ENCODE results near the gene COX19. TPM values are rescaled to one million over a fixed set of nuclear protein-coding genes. Genes with fewer than 3 reads are reported as not detected.
"Not testable (repeated sequence)": the region's sequence is repeated elsewhere in the genome, so short reads cannot be mapped to it uniquely, and the experiment has no call there.

Gene COX19
- total and polyA plus RNA-seq, 2 experiments from 2014 or later: 18.1 to 18.3 TPM

DNA sequence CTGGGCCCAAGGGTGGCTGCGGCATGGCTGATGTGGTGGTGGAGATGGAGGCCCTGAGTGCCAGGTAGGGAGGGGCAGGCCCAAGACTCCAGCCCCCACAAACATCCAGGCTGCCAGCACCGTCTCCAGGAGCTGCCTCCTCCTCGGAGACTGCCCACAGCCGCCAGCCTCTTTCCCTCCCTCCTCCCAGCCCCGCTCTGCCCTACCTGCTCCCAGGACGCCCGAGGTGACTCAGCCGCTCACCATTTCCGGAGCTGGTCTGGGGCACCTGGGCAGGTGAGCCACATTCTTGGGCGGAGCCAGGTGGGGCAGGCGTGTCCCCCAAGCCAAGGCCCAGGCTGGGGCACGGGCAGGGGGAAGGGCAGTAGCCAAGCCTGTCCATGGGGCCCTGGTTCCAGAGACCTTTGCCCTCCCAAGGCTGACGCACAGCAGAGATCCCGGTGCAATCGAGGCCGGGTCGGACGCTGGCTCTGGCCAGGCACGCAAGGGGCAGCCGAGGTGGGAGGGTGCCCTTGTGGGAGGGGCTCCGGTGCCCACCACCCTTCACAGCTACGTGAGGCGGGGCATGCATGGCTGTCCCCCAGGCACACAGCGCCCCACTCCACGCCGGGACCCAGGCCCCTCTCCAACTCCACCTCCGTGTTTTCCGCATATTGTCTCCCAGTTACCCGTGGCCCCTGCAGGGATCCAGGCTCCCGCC, 29.6 kb downstream of the COX19 start:
- DNase-seq (ENCODE audit: low read depth in 1 of 2, low spot score in 1 of 2): no peak
- Histone ChIP-seq H3K9me3 (ENCODE audit: low read depth) (no peaks in the 10 kb centered on the region), H3K36me3 (no peaks in the 10 kb centered on the region), H3K4me1 (ENCODE audit: low read depth) (no peaks in the 10 kb centered on the region), H3K4me3 (no peak overlapping the region), H3K27me3 (peaks cover 20% of the 10 kb centered on the region), H3K27ac (no peak overlapping the region)
- TF ChIP-seq, protein P1, sequence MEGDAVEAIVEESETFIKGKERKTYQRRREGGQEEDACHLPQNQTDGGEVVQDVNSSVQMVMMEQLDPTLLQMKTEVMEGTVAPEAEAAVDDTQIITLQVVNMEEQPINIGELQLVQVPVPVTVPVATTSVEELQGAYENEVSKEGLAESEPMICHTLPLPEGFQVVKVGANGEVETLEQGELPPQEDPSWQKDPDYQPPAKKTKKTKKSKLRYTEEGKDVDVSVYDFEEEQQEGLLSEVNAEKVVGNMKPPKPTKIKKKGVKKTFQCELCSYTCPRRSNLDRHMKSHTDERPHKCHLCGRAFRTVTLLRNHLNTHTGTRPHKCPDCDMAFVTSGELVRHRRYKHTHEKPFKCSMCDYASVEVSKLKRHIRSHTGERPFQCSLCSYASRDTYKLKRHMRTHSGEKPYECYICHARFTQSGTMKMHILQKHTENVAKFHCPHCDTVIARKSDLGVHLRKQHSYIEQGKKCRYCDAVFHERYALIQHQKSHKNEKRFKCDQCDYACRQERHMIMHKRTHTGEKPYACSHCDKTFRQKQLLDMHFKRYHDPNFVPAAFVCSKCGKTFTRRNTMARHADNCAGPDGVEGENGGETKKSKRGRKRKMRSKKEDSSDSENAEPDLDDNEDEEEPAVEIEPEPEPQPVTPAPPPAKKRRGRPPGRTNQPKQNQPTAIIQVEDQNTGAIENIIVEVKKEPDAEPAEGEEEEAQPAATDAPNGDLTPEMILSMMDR (IDR thresholded peaks at IDR 0.05; ENCODE audit: low read depth, low read length): no peak

DNA sequence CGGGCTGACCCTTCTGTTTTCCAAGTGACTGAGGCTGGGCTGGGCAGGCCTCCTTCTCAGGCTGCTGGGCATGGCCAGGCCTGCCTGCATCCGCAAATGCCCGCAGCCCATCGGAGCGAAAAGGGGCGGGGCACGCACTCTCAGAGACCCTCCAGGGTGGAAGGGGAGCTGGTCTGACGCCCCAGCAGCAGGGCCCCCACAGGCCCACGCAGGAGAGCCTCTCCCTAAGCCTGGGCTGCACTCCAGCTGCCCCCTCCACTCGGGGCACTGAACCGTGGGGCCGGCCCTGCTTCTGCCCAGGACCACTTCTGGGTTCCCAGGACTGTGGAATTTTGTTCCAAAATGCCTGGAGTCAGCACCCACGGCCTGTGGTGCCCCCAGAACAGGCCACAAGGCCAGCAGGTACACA, 30.2 kb downstream of the COX19 start:
- no peaks in the 10 kb centered on the region for H3K36me3 ChIP-seq
- TF ChIP-seq, protein P1 (IDR thresholded peaks at IDR 0.05; ENCODE audit: low read depth, low read length): no peak
- no peak overlapping the region for H3K27ac ChIP-seq
- H3K4me1 ChIP-seq (ENCODE audit: low read depth): no peaks in the 10 kb centered on the region
- H3K4me3 ChIP-seq: no peak overlapping the region
- peaks cover 22% of the 10 kb centered on the region for H3K27me3 ChIP-seq
- H3K9me3 ChIP-seq (ENCODE audit: low read depth): no peaks in the 10 kb centered on the region
- DNase-seq (ENCODE audit: low read depth in 1 of 2, low spot score in 1 of 2): no peak

DNA sequence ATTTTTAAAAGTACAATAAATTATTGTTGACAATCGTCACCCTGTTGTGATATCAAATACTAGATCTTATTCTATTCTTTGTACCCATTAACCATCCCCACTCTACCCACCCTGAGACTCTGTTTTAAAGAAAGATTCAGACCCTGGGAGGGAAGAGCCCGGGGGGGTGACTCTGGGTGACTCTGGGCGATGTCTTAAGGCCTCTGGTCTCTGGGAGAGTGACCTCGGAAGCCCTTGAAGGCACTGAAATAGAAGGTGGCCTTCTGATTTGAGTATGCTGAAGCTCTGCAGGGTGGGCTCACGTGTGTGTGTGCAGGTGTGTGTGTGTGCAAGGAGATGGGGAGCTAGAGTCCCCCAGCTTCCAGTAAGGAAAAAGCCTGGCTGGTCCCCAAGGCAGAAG, 30.6 kb downstream of the COX19 start:
- no peak overlapping the region for H3K27ac ChIP-seq
- no peak overlapping the region for H3K4me3 ChIP-seq
- H3K36me3 ChIP-seq: no peaks in the 10 kb centered on the region

DNA sequence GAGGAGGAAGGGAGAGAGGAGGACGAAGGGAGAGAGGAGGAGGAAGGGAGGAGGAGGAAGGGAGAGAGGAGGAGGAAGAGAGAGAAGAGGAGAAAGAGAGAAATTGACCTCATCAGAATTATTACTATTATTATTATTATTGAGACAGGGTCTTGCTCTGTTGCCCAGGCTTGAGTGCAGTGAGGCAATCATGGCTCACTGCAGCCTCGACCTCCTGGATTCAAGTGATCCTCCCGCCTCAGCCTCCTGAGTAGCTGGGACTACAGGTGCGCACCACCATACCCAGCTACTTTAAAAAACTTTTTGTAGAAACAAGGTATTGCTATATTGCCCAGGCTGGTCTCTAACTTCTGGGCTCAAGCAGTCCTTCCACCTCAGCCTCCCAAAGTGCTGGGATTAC, 31.6 kb downstream of the COX19 start:
- H3K36me3 ChIP-seq; H3K27ac ChIP-seq; H3K4me1 ChIP-seq (ENCODE audit: low read depth); H3K9me3 ChIP-seq (ENCODE audit: low read depth); DNase-seq (ENCODE audit: low read depth in 1 of 2, low spot score in 1 of 2); H3K4me3 ChIP-seq: not testable (repeated sequence)
- H3K27me3 ChIP-seq: peaks cover 22% of the 10 kb centered on the region

More for the DNA sequence above, 30.6 kb downstream of the COX19 start:
- TF ChIP-seq, protein P1 (IDR thresholded peaks at IDR 0.05; ENCODE audit: low read depth, low read length): no peak
- no peaks in the 10 kb centered on the region for H3K4me1 ChIP-seq (ENCODE audit: low read depth)
- H3K9me3 ChIP-seq (ENCODE audit: low read depth): no peaks in the 10 kb centered on the region
- H3K27me3 ChIP-seq: peaks cover 22% of the 10 kb centered on the region
- no peak for DNase-seq (ENCODE audit: low read depth in 1 of 2, low spot score in 1 of 2)

DNA sequence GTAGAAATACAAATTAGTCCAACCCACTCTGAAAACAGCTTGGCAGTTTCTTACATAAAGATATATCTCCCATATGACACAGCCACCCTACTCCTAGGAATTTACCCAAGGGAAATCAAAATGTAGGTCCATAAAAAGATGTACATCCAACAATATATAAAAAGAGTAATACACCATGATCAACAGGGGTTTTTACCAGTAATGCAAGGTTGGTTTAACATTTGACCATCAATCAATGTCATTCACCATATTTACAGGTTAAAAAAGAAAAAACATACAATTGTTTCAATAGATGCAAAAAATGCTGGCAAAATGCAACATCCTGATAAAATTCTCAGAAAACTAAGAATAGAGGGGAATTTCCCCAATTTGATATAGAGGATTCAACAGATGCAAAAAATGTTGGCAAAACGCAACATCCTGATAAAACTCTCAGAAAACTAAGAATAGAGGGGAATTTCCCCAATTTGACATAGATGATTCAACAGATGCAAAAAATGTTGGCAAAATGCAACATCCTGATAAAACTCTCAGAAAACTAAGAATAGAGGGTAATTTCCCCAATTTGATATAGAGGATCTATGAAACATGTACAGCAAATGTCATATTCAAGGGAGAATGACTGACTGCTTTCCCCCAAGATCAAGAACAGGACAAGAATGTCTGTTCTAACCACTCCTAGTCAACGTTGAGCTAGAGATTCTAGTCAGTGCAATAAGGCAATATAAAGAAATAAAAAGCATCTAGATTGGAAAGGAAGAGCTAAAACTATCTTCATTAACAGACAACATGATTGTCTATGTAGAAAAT, 34.5 kb downstream of the COX19 start:
- Histone ChIP-seq H3K27me3 (peaks cover 22% of the 10 kb centered on the region), H3K36me3 (no peaks in the 10 kb centered on the region), H3K4me1 (ENCODE audit: low read depth) (no peaks in the 10 kb centered on the region), H3K27ac (no peak overlapping the region), H3K4me3 (no peak overlapping the region), H3K9me3 (ENCODE audit: low read depth) (no peaks in the 10 kb centered on the region)
- TF ChIP-seq, protein P1 (IDR thresholded peaks at IDR 0.05; ENCODE audit: low read depth, low read length): no peak
- DNase-seq (ENCODE audit: low read depth in 1 of 2, low spot score in 1 of 2): no peak

DNA sequence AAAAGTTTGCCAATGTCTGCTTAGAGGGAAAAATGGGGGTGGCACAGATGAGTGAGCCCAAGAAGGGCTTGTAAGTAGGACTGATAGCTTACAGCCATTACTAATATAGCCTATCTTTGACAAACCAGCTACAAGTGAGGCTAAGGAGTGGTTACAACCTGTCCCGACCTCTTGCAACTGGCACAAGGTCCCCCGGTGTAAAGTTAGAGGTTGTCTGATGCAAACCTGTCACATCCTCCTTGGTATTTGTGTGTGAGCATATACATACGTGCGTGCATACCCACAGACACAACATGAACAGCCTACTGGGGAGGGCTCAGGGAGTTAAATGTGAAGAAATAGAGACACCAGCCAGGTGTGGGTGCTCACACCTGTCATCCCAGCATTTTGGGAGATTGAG, 35.5 kb downstream of the COX19 start:
- Histone ChIP-seq H3K9me3 (ENCODE audit: low read depth) (no peaks in the 10 kb centered on the region), H3K36me3 (no peaks in the 10 kb centered on the region), H3K4me1 (ENCODE audit: low read depth) (no peaks in the 10 kb centered on the region), H3K4me3 (no peak overlapping the region), H3K27me3 (peaks cover 22% of the 10 kb centered on the region), H3K27ac (no peak overlapping the region)
- DNase-seq (ENCODE audit: low read depth in 1 of 2, low spot score in 1 of 2): no peak
- TF ChIP-seq, protein P1 (IDR thresholded peaks at IDR 0.05; ENCODE audit: low read depth, low read length): no peak

All from cardiac muscle cell (in vitro differentiated cells and primary cell).